GM03348 (cell line): ENCODE measurements around the gene PTPN1.
"Not testable (repeated sequence)": the region's sequence is repeated elsewhere in the genome, so short reads cannot be mapped to it uniquely, and the experiment has no call there.

Experiments used
- DNase-seq: peaks from one replicate; pipeline ENCODE4 v3.0.0; 2012; ENCODE audit warnings: low spot score

PTPN1 gene

GRCh38 chr20:50558483-50558925 lies 48.3 kb downstream of the PTPN1 start:
- DNase-seq, result no peak

- no peak for DNase-seq
Measured at GRCh38 chr20:50559149-50559548, 49.0 kb downstream of the PTPN1 start.

GRCh38 chr20:50559856-50560638 lies 49.9 kb downstream of the PTPN1 start:
- DNase-seq, result no peak

DNA sequence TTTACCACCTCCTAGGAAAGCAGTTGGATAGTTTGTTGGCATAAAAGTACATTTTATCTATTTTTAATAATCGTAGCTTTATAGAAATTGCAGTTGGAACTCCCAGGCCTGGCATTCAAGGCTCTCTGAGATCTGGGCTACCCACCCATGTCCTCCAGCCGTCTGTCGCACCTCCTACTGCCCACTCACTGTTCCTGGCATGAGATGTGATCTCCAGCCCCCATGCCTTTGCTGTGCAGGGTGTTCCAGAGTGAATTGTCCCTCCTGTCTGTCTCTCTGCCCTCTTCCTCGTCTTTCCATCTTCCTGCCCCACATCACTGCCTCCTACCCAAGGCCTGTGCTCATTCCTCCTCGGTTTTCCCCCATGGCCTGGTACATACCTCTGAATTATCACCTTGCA lies 50.7 kb downstream of the PTPN1 start:
- no peak for DNase-seq

DNA sequence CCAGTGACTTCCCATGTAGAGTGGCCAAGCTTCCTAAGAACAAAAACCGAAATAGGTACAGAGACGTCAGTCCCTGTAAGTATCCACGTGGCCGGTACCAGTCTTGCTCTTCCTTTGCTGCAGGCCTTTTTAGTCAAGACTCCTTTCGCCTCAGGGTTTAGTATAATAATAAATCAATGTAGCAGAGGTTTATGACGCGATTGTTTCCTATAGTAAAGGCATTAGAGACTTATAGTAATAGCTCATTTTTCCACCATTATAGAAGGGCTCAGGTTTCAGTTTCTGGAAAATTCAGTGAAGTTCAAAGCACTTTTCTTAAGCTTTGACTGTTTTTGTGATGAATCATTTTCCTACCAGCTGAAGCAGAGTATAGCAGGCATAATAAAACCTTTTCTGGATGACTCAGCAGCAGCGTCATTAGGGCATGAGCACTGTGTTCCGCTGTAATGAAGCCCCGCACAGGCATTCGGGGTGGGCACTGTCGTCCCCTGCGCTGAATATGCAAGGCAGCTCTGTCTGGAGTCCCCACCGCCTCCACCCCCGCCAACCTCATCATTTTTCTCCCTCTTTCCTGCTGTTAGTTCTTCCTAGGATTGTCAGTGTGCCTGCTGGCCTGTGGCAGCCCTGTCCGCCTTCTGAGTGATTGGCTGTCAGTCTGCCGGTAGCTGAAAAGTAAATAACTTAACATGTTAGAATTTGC lies 51.3 kb downstream of the PTPN1 start:
- peak; percentile 90 for DNase-seq

- DNase-seq, result no peak
Measured at GRCh38 chr20:50562262-50562701, 52.1 kb downstream of the PTPN1 start.

GRCh38 chr20:50563133-50563944 lies 53.2 kb downstream of the PTPN1 start:
- DNase-seq, result no peak

- DNase-seq, result no peak
Measured at GRCh38 chr20:50565383-50565782, 55.2 kb downstream of the PTPN1 start.

GRCh38 chr20:50565871-50566270 lies 55.7 kb downstream of the PTPN1 start:
- no peak for DNase-seq

GRCh38 chr20:50567860-50568548 lies 57.8 kb downstream of the PTPN1 start:
- no peak for DNase-seq

DNA sequence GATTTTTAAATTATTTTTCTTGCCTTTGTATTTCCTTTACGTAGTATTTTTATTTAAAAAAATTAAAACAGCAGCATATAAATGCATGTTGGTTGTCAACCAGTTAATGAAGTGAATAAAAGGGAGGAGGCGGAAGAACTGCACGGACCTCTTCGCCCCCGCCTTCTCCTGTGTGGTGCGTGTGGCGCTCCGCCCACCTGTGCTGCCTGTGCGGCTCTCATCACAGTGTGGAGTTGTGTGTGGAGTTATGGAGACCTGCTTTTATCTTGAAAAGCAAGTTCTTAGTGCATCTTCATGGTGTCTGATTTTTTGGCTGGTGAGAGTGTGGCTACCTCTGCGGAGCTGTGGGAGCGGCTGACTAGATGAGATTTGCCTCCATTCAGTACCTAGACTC lies 58.4 kb downstream of the PTPN1 start:
- no peak for DNase-seq

DNA sequence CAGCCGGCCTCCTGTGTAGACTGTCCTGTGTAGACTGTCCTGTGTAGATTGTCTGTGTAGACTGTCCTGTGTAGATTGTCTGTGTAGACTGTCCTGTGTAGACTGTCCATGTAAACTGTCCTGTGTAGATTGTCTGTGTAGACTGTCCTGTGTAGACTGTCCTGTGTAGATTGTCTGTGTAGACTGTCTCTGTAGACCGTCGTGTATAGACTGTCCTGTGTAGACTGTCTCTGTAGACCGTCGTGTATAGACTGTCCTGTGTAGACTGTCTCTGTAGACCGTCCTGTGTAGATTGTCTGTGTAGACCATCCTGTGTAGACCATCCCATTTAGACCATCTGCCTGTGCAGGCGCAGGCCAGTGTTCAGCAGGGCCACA lies 59.3 kb downstream of the PTPN1 start:
- not testable (repeated sequence) for DNase-seq

DNA sequence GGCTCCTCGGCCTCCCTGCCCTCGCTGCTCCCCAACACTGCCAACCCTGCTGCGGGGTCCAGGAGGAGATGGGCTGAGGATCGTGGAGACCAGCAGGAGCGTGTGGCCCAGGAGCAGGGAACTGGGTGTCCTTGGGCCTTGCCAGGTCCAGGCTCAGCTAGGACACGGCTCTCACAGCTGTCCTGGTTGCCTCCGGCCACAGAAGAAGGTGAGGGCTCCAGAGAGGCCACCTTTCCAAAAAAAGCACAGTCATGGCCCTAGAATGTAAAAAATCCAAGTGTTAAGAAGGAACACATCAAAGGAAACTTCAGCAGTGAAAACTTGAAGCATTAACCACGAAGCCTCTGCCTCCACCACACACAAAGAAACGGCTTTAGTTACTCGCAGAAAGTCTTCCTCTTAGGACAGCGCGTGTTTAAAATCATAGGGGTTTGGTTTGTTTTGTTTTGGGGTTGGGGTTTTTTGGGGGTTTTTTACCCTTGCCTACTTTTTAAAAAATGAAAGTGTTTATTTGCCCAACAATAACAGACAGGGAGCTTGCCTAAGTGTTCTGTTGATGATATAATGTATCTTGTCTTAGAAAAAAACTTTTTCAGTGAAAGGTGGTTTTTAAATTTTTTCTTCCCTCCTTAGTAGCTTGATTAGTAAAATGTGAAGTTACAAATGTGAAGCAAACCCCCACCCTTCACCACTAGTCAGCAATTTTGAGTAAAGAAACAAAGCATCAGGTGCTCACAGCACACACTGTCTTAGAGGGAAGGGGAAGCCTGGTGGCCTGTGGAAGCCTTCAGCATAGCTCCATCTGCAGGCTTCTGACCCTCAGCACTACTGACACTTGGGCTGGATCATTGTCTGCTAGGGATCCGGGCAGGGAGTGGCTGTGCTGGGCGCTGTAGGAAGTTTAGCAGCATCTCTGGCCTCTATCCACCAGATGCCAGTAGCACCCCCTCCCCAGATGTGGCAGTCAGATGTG lies 60.0 kb downstream of the PTPN1 start:
- DNase-seq, result no peak

GRCh38 chr20:50571466-50571865 lies 61.3 kb downstream of the PTPN1 start:
- no peak for DNase-seq

DNA sequence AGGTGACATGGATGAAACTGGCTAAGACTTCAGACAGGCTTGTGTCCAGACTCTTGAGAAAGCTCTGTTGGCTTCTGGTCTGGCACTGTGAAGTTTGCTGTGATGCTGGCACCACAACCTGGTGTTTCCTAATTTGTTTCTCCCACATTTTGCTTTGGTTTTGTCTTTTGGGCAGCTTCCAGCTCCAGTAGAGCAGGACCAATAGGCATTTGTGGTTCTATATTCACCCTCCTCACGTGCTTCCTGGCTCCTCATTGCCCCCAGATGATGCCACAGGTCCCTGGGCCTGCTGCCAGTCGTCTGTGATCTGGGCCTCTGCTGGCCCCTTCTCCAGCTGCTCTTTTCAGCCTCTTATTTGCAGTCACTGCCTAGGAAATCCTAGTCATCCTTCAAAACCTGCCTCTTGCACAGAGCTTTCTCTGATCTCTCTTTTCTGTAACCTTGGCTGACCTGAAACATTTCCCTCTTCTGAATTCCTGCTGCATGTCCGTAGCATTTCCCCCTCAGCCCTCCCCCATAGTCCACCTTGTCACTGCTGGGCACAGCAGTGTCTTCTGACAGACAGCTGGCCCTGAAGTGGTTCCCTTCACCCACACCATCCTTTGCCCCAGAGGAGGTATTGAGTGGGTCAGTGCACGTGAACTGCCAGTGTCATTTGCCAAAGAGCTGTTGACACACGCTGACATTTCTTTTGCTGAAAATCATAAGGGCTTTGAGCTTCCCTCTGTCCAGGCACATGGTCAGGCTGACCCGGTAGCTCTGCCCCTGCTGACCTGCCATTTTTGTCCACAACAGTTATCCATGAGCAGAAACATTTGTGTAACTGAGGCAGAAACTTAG lies 63.0 kb downstream of the PTPN1 start:
- DNase-seq, result peak; percentile 80

DNA sequence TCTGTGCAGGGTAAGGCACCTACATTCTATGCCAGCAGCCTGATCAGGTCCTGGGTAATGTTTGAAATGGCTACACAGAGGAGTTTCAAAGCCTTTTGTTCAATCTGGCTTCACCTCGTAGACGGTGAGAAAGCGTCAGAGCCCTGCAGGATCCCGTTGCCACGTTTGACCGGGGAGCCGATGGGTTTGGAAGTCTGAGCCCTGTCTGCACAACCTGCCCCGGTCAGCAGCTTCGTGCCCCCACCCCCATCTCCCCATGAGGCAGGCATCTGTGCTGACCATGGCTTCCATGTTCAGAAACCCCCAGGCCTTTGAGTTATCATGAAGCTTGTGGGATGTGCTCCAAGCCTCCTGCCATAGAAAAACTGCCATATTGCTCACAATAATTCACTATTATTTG lies 63.9 kb downstream of the PTPN1 start:
- no peak for DNase-seq

DNA sequence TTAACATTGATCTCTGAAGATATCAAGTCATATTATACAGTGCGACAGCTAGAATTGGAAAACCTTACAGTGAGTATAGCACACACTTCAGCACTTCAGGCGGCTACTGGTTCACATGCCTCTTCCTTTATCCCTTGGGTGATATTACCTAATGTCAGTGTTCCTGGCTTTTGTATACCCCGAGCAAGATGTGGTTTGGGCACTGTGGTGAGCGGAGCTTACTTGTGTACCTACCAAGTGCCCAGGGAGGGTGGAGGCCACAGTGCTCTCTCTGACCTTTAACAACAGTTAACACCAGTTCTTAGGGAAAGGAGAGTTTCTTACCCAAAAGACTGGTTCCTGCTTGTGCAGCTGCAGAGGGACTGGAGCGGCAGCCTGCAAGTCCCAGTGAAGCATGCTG lies 64.4 kb downstream of the PTPN1 start:
- DNase-seq, result no peak

GRCh38 chr20:50575865-50576720 lies 65.9 kb downstream of the PTPN1 start:
- DNase-seq, result peak; percentile 76
